Activated naive CD8-positive, alpha-beta T cell (primary cell): ENCODE measurements around the gene PFN3.

ENCODE experiments used
- H3K27ac Mint-ChIP-seq: one replicate; pipeline ENCODE4 v1.8.0; 2021; ENCODE audit warnings: mixed read lengths
- H3K27me3 Mint-ChIP-seq: one replicate; pipeline ENCODE4 v1.8.0; 2021; ENCODE audit warnings: mixed read lengths
- H3K36me3 Mint-ChIP-seq: one replicate; pipeline ENCODE4 v1.8.0; 2021; ENCODE audit warnings: mixed read lengths
- H3K4me1 Mint-ChIP-seq: one replicate; pipeline ENCODE4 v1.8.0; 2021; ENCODE audit warnings: low read depth, mixed read lengths
- H3K4me3 Mint-ChIP-seq: one replicate; pipeline ENCODE4 v1.8.0; 2021; ENCODE audit warnings: mild to moderate bottlenecking, mixed read lengths
- H3K9me3 Mint-ChIP-seq: one replicate; pipeline ENCODE4 v1.8.0; 2021; ENCODE audit warnings: low read depth, mixed read lengths

PFN3 gene, protein sequence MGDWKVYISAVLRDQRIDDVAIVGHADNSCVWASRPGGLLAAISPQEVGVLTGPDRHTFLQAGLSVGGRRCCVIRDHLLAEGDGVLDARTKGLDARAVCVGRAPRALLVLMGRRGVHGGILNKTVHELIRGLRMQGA

GRCh38 chr5:177399997-177400868, at the start of gene PFN3:
Gene PFN3 (minus strand): TSS chr5:177400661. CDS start chr5:177400576, 85 bp downstream.
- H3K4me3 Mint-ChIP-seq: no peak within 1 kb of the TSS
- no peaks in the 10 kb centered on the region for H3K36me3 Mint-ChIP-seq
- no peak within 1 kb of the TSS for H3K27ac Mint-ChIP-seq
- H3K9me3 Mint-ChIP-seq: no peaks in the 10 kb centered on the region
- peaks cover 17% of the 10 kb centered on the region for H3K4me1 Mint-ChIP-seq
- H3K27me3 Mint-ChIP-seq: no peaks in the 10 kb centered on the region

- no peaks in the 10 kb centered on the region for H3K36me3 Mint-ChIP-seq
- H3K4me3 Mint-ChIP-seq: no peak overlapping the region
- H3K27ac Mint-ChIP-seq: no peak overlapping the region
- peaks cover 46% of the 10 kb centered on the region for H3K4me1 Mint-ChIP-seq
- no peaks in the 10 kb centered on the region for H3K27me3 Mint-ChIP-seq
- no peaks in the 10 kb centered on the region for H3K9me3 Mint-ChIP-seq
Observed at GRCh38 chr5:177449140-177450061, 48.9 kb upstream of the PFN3 start.

GRCh38 chr5:177448244-177448950, 47.9 kb upstream of the PFN3 start:
- H3K36me3 Mint-ChIP-seq: no peaks in the 10 kb centered on the region
- H3K9me3 Mint-ChIP-seq: no peaks in the 10 kb centered on the region
- H3K27me3 Mint-ChIP-seq: no peaks in the 10 kb centered on the region
- H3K4me3 Mint-ChIP-seq: peak overlapping the region; percentile 85
- H3K27ac Mint-ChIP-seq: peak overlapping the region; percentile 73
- H3K4me1 Mint-ChIP-seq: peaks cover 48% of the 10 kb centered on the region

- Mint-ChIP-seq H3K4me1 (peaks cover 44% of the 10 kb centered on the region), H3K4me3 (peak overlapping the region; percentile 85), H3K36me3 (no peaks in the 10 kb centered on the region), H3K27me3 (no peaks in the 10 kb centered on the region), H3K27ac (peak overlapping the region; percentile 61), H3K9me3 (no peaks in the 10 kb centered on the region)
Observed at GRCh38 chr5:177447611-177448243, 47.3 kb upstream of the PFN3 start.

GRCh38 chr5:177447066-177447610, 46.7 kb upstream of the PFN3 start:
- Mint-ChIP-seq H3K27ac (no peak overlapping the region), H3K4me1 (peaks cover 43% of the 10 kb centered on the region), H3K4me3 (no peak overlapping the region), H3K36me3 (no peaks in the 10 kb centered on the region), H3K27me3 (no peaks in the 10 kb centered on the region), H3K9me3 (no peaks in the 10 kb centered on the region)

DNA sequence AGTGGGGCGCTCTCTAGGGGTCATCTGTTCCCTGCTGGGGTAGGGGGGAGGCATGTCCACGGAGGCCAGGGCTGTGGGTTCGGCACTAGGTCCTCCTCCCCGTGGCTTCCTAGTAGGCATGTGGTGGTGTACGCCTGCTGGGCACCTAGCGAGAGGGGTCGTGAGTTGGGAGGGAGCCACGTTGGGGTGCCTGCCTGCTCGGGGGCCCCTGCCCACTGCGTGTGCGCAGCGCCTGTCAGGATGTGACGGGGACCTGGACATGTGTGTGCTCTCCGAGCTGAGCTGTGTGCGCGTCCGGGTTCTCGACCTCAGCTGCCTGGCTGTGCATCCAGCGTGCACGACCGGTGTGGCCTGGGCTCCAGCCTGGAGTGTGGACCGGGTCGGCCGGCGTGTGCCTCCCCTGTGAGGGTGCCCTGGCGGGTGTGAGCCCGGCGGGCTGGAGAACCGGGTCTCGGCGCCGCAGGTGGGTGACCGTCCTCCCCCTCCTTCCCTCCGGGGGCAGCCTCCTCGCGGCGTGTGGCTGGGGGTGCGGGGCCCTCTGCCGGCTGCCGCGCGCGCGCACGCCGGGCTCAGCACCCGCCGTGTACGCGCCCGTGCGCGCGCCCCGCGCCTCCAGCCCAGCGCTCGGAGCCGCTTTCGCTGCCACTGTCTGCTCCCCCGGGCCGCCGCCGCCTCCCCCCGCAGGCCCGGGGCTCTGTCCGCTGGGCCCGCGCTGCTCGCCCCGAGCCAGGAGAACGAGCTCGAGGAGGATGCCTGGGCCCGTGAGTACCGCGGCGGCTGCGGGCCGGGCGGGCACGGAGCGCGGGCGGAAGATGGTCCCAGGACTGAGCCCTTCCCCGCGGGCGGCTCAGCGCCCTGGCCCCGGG, 46.0 kb upstream of the PFN3 start, which contains the start of gene PRR7:
TSS of gene PRR7 (plus strand) at position 615 of the 866 bp plus-strand sequence. CDS start 8,254 bp downstream, outside the sequence.
- Mint-ChIP-seq H3K36me3 (no peaks in the 10 kb centered on the region), H3K9me3 (no peaks in the 10 kb centered on the region), H3K27ac (peak within 1 kb of the TSS; percentile 93), H3K4me3 (peak within 1 kb of the TSS; percentile 87), H3K27me3 (no peaks in the 10 kb centered on the region), H3K4me1 (peaks cover 41% of the 10 kb centered on the region)

- peaks cover 43% of the 10 kb centered on the region for H3K4me1 Mint-ChIP-seq
- H3K4me3 Mint-ChIP-seq: peak overlapping the region; percentile 87
- no peaks in the 10 kb centered on the region for H3K9me3 Mint-ChIP-seq
- peak overlapping the region; percentile 93 for H3K27ac Mint-ChIP-seq
- H3K27me3 Mint-ChIP-seq: no peaks in the 10 kb centered on the region
- H3K36me3 Mint-ChIP-seq: no peaks in the 10 kb centered on the region
Observed at GRCh38 chr5:177445917-177446199, 45.4 kb upstream of the PFN3 start.

GRCh38 chr5:177445052-177445916, 44.8 kb upstream of the PFN3 start:
- peak overlapping the region; percentile 87 for H3K4me3 Mint-ChIP-seq
- peaks cover 44% of the 10 kb centered on the region for H3K4me1 Mint-ChIP-seq
- H3K27me3 Mint-ChIP-seq: no peaks in the 10 kb centered on the region
- H3K9me3 Mint-ChIP-seq: no peaks in the 10 kb centered on the region
- H3K27ac Mint-ChIP-seq: peak overlapping the region; percentile 93
- no peaks in the 10 kb centered on the region for H3K36me3 Mint-ChIP-seq

GRCh38 chr5:177444106-177445051, 43.9 kb upstream of the PFN3 start:
- Mint-ChIP-seq H3K27ac (peak overlapping the region; percentile 93), H3K27me3 (no peaks in the 10 kb centered on the region), H3K36me3 (peaks cover 4% of the 10 kb centered on the region), H3K4me1 (peaks cover 53% of the 10 kb centered on the region), H3K4me3 (peak overlapping the region; percentile 87), H3K9me3 (no peaks in the 10 kb centered on the region)

GRCh38 chr5:177443144-177443983, 42.9 kb upstream of the PFN3 start:
- H3K4me1 Mint-ChIP-seq: peaks cover 56% of the 10 kb centered on the region
- H3K27me3 Mint-ChIP-seq: no peaks in the 10 kb centered on the region
- peak overlapping the region; percentile 28 for H3K27ac Mint-ChIP-seq

More at GRCh38 chr5:177443144-177443983, 42.9 kb upstream of the PFN3 start:
- Mint-ChIP-seq H3K4me3 (no peak overlapping the region), H3K36me3 (peaks cover 6% of the 10 kb centered on the region), H3K9me3 (no peaks in the 10 kb centered on the region)
